Breast epithelium (tissue), 4 donors: ENCODE data around the gene GALM. TPM values are rescaled to one million over a fixed set of nuclear protein-coding genes. Genes with fewer than 3 reads are reported as not detected.

Source experiments
- DNase-seq, 2 donors: peaks; one replicate each; pipeline ENCODE4 v3.0.0-alpha.2; 2019; ENCODE audit warnings: low spot score in 2 of 2
- H3K27ac ChIP-seq, 2 donors: fragments of 200-600 bp; sonication (generic) in 1 of 2; one replicate each; pipeline ENCODE4 v1.5.1; 2016 to 2019; ENCODE audit warnings: mild to moderate bottlenecking in 1 of 2
- H3K27me3 ChIP-seq, 2 donors: fragments of 200-600 bp; sonication (generic) in 1 of 2; one replicate each; pipeline versions ENCODE4 v1.5.1 to v1.6.0; 2017 to 2019; ENCODE audit warnings: control low read depth in 1 of 2, mild to moderate bottlenecking in 1 of 2
- H3K36me3 ChIP-seq: fragments of 200-600 bp; one replicate; pipeline ENCODE4 v1.5.1; 2019
- H3K4me1 ChIP-seq, 2 donors: fragments of 200-600 bp; sonication (generic); one replicate each; pipeline ENCODE4 v1.5.1; 2016 to 2019; ENCODE audit warnings: control low read depth in 1 of 2
- H3K4me3 ChIP-seq, 3 donors: fragments of 200-600 bp; sonication (generic); 1 replicate in 2 of 3; 2 replicates in 1 of 3; pipeline ENCODE4 v1.5.1; 2016 to 2019; ENCODE audit warnings: mild to moderate bottlenecking in 3 of 3, moderate library complexity in 2 of 3
- H3K9me3 ChIP-seq, 2 donors: fragments of 200-600 bp; sonication (generic) in 1 of 2; one replicate each; pipeline ENCODE4 v1.5.1; 2016 to 2019; ENCODE audit warnings: control low read depth in 1 of 2
- POLR2A ChIP-seq: fragments of 450-650 bp; IDR thresholded peaks from one replicate; pipeline ENCODE4 v1.6.1; 2016; ENCODE audit warnings: antibody characterized with exemption, mild to moderate bottlenecking, moderate library complexity
- POLR2AphosphoS5 ChIP-seq, 3 donors: sonication (generic); formaldehyde crosslinking; IDR thresholded peaks; one replicate each; pipeline ENCODE4 v1.6.1; 2017; ENCODE audit warnings: antibody characterized with exemption in 3 of 3
- intact Hi-C: fragments of 100-400 bp; cut with DNase I; formaldehyde crosslinking; loops from one replicate; pipeline ENCODE4 v1.15.1; 2023; ENCODE audit warnings: low total_unique reads
- total RNA-seq, 3 donors: library from RNA; depleted of rRNA; stranded (reverse); fragments of >200 nt; gene quantifications; one replicate each; pipeline ENCODE4 v1.1.0, GENCODE V29; 2016
- TF ChIP-seq, protein P1 (sequence below), 3 donors: fragments of 450-650 bp; IDR thresholded peaks; one replicate each; pipeline ENCODE4 v1.5.1; 2016 to 2017; ENCODE audit warnings: antibody characterized with exemption in 3 of 3, mild to moderate bottlenecking in 3 of 3, moderate library complexity in 3 of 3

The GALM gene
- total RNA-seq, 3 donors from 2014 or later = 12.1 to 29.9 (median 22.5) TPM

DNA sequence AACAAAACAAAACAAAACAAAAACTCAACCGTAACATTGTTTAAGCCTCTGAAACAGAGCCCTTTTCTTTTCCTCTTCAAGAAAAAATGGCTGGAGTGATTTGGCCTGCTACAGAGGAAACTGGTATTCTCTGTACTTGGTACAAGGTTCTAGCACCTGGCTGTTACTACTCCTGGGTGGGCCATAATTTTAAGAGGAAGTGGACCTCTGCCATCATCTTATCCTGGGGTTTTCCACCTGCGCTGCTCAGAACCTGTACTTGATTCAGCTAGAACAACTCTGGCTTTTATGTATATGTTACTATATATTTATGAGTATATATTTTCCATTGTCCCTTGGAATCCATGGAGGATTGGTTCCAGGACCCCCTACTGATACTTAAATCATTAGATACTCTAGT is 62.8 kb downstream of the GALM start:
- TF ChIP-seq, protein P1, sequence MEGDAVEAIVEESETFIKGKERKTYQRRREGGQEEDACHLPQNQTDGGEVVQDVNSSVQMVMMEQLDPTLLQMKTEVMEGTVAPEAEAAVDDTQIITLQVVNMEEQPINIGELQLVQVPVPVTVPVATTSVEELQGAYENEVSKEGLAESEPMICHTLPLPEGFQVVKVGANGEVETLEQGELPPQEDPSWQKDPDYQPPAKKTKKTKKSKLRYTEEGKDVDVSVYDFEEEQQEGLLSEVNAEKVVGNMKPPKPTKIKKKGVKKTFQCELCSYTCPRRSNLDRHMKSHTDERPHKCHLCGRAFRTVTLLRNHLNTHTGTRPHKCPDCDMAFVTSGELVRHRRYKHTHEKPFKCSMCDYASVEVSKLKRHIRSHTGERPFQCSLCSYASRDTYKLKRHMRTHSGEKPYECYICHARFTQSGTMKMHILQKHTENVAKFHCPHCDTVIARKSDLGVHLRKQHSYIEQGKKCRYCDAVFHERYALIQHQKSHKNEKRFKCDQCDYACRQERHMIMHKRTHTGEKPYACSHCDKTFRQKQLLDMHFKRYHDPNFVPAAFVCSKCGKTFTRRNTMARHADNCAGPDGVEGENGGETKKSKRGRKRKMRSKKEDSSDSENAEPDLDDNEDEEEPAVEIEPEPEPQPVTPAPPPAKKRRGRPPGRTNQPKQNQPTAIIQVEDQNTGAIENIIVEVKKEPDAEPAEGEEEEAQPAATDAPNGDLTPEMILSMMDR (IDR thresholded peaks at IDR 0.05) = no peak
- TF ChIP-seq POLR2A (no peak), POLR2AphosphoS5 (IDR thresholded peaks at IDR 0.05) (no peak)
- Histone ChIP-seq H3K36me3 (no peaks in the 10 kb centered on the region), H3K27ac (no peak overlapping the region), H3K4me3 (no peak overlapping the region), H3K27me3 (no peaks in the 10 kb centered on the region), H3K4me1 (no peaks in the 10 kb centered on the region), H3K9me3 (no peaks in the 10 kb centered on the region)
- intact Hi-C loops = no loop called here
- DNase-seq = no peak

DNA sequence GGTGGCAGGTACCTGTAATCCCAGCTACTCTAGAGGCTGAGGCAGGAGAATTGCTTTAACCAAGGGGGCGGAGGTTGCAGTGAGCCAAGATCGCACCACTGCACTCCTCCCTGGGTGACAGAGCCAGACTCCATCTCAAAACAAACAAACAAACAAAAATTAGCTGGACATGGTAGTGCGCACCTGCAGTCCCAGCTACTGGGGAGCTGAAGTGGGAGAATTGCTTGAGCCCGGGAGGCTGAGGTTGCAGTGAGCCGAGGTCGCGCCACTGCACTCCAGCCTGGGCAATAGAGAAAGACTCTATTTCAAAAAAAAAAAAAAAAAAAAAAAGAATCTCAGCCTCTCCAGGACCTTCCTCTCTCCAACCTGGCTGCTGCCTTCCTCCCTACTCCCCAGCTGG is 65.2 kb downstream of the GALM start:
- no peaks in the 10 kb centered on the region for H3K4me1 ChIP-seq
- H3K27me3 ChIP-seq = no peaks in the 10 kb centered on the region
- DNase-seq = no peak
- no peaks in the 10 kb centered on the region for H3K36me3 ChIP-seq
- H3K27ac ChIP-seq = no peak overlapping the region
- TF ChIP-seq POLR2A (no peak), POLR2AphosphoS5 (IDR thresholded peaks at IDR 0.05) (no peak)
- TF ChIP-seq, protein P1 (IDR thresholded peaks at IDR 0.05) = no peak
- H3K9me3 ChIP-seq = no peaks in the 10 kb centered on the region
- intact Hi-C loops = loop anchor here (2.0 kb wide), 1 partner anchor 150 kb away; no protein-coding TSS in a partner anchor
- no peak overlapping the region for H3K4me3 ChIP-seq

DNA sequence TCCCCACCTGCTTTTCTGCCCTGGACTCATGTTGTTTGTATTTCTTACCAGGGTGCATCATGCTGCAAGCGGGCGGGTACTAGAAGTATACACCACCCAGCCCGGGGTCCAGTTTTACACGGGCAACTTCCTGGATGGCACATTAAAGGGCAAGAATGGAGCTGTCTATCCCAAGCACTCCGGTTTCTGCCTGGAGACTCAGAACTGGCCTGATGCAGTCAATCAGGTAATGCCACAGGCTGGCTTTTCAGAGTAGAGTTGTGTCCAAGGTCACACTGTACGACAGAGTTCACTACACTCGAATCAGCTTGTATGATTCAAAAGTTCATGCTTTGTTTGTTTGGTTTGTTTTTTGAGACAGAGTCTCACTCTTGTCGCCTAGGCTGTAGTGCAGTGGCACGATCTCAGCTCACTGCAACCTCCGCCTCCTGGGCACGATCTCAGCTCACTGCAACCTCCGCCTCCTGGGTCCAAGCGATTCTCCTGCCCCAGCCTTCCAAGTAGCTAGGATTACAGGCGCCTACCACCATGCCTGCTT is 65.8 kb downstream of the GALM start:
- no peak for DNase-seq
- no peak overlapping the region for H3K27ac ChIP-seq
- H3K4me1 ChIP-seq = no peaks in the 10 kb centered on the region
- no peak overlapping the region for H3K4me3 ChIP-seq
- no peaks in the 10 kb centered on the region for H3K27me3 ChIP-seq
- no peaks in the 10 kb centered on the region for H3K36me3 ChIP-seq
- H3K9me3 ChIP-seq = no peaks in the 10 kb centered on the region
- TF ChIP-seq POLR2AphosphoS5 (IDR thresholded peaks at IDR 0.05) = no peak
- TF ChIP-seq, protein P1 (IDR thresholded peaks at IDR 0.05) = no peak
- no peak for TF ChIP-seq POLR2A
- intact Hi-C loops = loop anchor here (2.0 kb wide), 1 partner anchor 151 kb away; no protein-coding TSS in a partner anchor

DNA sequence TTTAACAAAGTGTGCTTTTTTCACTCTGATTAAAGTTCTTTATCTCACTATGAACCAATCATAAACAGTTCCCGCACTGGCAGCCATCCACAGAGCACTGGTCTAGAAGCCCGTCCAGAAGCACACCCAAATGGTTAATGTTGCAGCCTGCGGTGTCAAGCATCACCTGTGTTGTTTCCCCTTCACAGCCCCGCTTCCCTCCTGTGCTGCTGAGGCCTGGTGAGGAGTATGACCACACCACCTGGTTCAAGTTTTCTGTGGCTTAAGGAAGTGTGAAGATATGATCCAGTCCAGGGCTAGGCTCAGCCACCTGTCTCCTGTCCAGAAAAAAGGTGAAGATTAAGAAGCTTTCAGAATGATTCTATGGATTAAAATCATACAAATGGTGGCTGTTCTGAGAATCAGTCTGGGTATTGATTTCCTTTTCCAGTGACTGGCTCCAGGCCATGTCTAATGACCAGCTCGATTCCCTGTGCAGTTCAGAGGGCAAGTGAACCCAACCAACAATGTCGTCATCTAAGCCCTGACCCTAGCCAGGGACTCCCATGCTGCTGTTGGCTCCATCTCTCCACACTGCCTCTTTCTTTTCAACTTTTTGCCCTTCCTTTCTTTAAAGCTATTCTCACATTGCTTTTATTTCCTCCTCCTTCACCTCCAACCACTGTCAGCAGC is 67.5 kb downstream of the GALM start:
- Histone ChIP-seq H3K36me3 (no peaks in the 10 kb centered on the region), H3K27ac (no peak overlapping the region), H3K27me3 (no peaks in the 10 kb centered on the region), H3K4me1 (no peaks in the 10 kb centered on the region), H3K4me3 (no peak overlapping the region), H3K9me3 (no peaks in the 10 kb centered on the region)
- TF ChIP-seq, protein P1 (IDR thresholded peaks at IDR 0.05) = no peak
- intact Hi-C loops = no loop called here
- no peak for DNase-seq

DNA sequence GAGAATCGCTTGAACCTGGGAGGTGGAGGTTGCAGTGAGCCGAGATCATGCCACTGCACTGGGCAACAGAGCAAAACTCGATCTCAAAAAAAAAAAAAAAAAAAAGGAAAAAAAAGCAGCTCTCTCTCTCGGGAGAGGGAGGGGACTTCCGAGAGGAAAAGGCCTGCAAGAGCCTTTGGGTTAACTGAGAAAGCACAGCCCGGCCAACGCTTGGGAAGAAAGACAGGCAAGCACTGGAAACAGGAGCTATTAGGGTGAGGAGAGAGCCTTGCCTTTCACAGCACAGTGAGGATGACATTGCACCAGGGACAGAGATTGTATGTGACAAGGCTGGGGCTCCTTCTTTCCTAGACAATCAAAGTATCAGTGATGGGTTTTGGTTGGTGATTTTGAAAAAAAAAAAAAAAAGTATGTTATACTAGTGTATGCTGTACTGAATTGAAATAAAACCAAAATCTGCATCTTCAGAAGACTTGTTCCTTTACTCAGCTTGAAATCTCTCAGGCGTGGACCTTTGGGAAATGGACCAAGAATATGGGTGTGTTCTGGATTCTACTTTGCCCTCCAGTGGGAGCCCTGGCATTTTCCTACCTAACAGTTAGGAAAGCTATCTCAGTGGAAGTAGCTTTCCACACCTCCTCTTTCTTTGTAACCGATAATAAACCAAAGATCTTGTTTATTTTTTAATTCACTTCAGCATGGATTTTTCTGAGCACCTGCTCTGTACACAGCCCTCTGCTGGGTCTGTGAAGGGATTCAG is 68.6 kb downstream of the GALM start:
- H3K36me3 ChIP-seq = no peaks in the 10 kb centered on the region
- TF ChIP-seq POLR2AphosphoS5 (IDR thresholded peaks at IDR 0.05) (no peak), POLR2A (no peak)
- no peaks in the 10 kb centered on the region for H3K27me3 ChIP-seq
- H3K9me3 ChIP-seq = no peaks in the 10 kb centered on the region
- no peak overlapping the region for H3K4me3 ChIP-seq
- no peaks in the 10 kb centered on the region for H3K4me1 ChIP-seq
- intact Hi-C loops = no loop called here
- no peak overlapping the region for H3K27ac ChIP-seq
- DNase-seq = no peak
